GM18526 (cell line): ENCODE measurements around the gene WRAP73.

ENCODE experiments used
- POLR2A ChIP-seq: IDR thresholded peaks from 3 replicates; pipeline ENCODE4 v1.6.1; 2011; ENCODE audit not compliant: insufficient read length; ENCODE audit errors: extremely low read depth

Gene WRAP73

GRCh38 chr1:3636080-3636479 lies 13.8 kb downstream of the WRAP73 start:
- TF ChIP-seq POLR2A = no peak

- no peak for TF ChIP-seq POLR2A
Measured at GRCh38 chr1:3634059-3634800, 15.7 kb downstream of the WRAP73 start.

- TF ChIP-seq POLR2A = no peak
Measured at GRCh38 chr1:3633344-3634058, 16.4 kb downstream of the WRAP73 start.

DNA sequence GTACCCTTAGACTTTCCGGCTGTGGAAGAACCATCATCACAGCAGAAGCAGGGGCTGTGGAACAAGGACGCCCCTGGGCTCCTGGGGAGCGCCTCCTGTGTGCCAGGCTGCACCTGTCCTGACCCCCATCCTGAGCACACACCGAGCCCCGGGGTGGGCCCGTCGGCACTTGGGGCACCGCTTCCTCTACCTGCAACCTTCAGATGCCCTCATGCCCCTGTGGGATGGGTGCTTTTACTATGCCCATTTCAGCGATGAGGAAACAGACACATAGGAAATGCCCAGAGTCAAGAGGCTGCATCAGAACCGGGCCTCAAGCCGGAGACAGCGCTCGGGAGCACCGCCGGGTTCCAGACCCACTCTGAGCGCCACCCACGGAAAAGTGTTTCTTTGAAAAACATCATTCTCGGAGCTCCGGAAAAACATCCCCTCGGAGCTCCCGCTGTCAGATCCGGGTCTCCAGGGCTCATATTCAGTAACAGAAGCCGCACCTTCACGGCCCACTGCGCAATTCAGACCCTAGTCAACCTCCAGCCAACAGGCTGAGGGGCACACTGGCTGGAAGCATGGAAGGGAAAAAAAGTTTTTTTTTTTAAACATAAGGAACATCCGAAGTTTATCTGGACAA lies 17.1 kb downstream of the WRAP73 start:
- TF ChIP-seq POLR2A = no peak

DNA sequence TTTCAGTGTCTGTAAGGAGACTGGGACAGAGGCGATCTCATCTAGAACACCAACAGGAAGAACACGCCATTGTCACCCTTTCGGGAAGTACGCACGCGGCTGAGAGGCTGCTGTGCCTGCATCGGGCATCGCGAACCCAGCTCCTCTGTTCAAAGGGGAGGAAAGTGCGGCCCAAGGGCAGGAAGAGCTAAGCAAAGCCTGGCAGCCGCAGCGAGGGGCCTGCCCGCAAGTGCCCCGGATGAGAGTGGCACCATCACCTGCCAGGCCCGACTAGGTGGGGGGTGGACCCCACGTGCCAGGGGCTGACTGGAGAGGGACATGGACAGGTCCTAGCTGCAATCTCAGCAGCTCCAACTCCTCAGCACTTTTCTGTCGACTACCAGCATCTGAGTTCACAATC lies 17.6 kb downstream of the WRAP73 start:
- TF ChIP-seq POLR2A = no peak

- TF ChIP-seq POLR2A = no peak
Measured at GRCh38 chr1:3631320-3632260, 18.3 kb downstream of the WRAP73 start.

DNA sequence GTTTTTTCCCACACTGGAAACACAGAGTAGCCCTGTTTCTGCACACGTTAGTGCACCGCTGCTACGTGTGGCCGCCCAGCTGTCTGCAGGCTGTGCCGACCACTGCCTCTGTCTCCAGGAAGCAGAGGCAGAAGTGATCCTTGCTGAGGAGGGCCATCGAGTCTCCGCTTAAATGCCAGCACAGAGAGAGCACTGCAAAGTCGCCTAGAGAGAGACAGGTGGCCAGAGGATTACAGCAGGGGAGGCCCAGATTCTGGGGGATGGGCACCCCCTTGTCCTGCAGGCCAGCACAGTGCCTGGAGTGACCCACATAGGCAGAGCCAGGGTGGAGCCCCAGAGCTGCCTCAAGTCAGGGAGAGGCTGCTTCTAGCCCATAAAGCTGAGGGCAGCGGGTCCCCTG lies 19.0 kb downstream of the WRAP73 start:
- no peak for TF ChIP-seq POLR2A

DNA sequence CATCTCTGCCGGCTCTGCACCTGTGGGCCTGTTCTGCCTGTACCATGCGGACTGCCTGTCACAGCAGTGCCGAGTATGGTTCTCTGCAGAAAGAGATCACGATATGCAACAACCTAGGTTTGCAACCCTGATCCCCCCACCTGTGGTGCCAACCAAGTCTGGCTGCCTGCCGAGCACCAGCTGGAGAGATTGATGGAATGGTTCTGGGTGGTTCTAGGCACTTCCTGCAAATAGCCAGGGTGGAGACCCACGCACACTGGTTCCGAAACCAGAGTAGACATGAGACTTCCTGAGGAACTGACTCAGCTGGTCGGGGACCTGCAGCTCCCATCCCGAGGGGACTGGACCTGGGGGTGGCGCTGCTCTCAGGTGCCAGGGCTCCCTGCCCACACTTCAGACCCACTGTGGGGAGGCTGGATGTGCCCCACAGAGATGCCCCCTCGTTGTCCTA lies 19.7 kb downstream of the WRAP73 start:
- TF ChIP-seq POLR2A = no peak

GRCh38 chr1:3629561-3630160 lies 20.2 kb downstream of the WRAP73 start:
- no peak for TF ChIP-seq POLR2A

DNA sequence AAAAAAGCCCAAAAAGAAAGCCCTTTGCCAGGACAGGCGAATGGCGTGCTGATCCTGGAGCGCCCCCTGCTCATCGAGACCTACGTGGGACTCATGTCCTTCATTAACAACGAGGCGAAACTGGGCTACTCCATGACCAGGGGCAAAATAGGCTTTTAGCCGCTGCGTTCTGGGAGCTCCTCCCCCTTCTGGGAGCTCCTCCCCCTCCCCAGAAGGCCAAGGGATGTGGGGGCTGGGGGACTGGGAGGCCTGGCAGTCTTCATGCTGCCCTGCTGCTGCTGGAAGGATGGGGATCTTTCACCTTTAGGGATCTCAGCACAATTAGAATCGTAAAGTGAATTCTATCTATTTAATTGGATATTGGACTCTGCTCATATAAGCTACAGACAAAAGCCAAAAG lies 21.5 kb downstream of the WRAP73 start:
- TF ChIP-seq POLR2A = no peak

GRCh38 chr1:3627515-3628253 lies 22.2 kb downstream of the WRAP73 start:
- TF ChIP-seq POLR2A = no peak

DNA sequence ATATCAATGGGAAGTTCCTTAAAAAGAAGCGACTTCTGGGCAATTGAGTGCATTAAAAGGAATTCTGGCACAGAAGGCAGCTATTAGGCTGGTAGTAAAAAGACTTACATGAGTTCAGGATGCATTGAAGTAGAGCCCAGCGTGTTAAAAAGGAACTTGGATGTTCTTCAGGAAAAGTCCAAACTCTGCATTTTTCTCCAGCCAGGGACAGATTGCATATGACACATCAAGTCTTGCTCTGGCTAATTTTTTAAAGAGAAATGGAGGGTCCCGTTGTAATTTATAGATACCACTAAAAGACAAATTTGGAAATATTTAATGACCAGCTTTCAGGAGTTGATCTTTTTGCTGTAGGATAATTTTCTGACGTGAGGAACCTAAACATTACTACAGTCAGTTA lies 23.9 kb downstream of the WRAP73 start:
- TF ChIP-seq POLR2A = no peak

DNA sequence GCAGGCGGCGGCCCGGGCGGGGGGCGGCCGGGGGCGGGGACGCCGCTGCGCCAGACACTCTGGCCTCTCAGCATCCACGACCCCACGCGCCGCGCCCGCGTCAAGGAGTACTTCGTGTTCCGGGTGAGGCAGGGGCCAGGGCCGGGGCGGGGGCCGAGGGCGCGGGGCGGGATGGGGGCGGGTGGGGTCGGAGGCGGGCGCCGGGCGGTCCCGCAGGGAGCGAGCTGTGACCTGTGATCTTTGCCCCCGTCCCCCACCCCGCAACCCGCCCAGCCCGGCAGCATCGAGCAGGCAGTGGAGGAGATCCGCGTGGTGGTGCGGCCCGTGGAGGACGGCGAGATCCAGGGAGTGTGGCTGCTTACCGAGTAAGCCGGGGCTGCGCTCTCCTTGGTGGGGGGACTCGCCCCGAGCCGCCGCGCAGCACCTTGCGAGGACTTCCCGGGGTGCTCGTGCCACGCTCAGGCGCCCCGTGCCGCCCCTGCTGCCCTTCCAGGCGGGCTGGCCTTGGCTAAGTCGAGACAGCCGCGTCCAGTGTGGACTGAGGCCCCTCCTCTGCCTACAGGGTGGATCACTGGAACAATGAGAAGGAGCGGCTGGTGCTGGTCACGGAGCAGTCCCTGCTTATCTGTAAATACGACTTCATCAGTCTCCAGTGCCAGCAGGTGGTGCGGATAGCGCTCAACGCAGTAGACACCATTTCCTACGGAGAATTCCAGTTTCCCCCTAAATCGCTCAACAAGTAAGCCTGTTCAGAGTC lies 24.6 kb downstream of the WRAP73 start:
- no peak for TF ChIP-seq POLR2A
